Endothelial cell of umbilical vein (primary cell): ENCODE results near the gene ZBTB25. TPM values are rescaled to one million over a fixed set of nuclear protein-coding genes. Genes with fewer than 3 reads are reported as not detected.

ENCODE experiments used
- BruUV-seq: library from RNA; stranded (reverse); fragments of 400-500 nt; replicated peaks from 2 replicates; lab custom pipeline; 2021; lab: Mats Ljungman, UMichigan
- CTCF ChIA-PET: fragments of 300-600, 350-600 bp; sonication (Branson Sonifier 250); formaldehyde crosslinking; loops from one replicate; lab custom pipeline; 2021; ENCODE audit warnings: antibody characterized with exemption, inconsistent platforms; lab: Charles Lee
- POLR2A ChIA-PET: fragments of 300-600, 350-600 bp; sonication (Branson Sonifier 250); formaldehyde crosslinking; loops from one replicate; lab custom pipeline; 2021; ENCODE audit warnings: antibody characterized with exemption, inconsistent platforms; lab: Charles Lee
- DNase-seq: peaks from one replicate; pipeline ENCODE4 v3.0.0-alpha.2; 2011; ENCODE audit warnings: low read depth, low spot score
- FAIRE-seq: peaks from 2 replicates; lab custom pipeline; 2011; peaks lifted over from hg19 to GRCh38; lab: Jason Lieb, UNC
- H2AFZ ChIP-seq: 2 replicates; pipeline ENCODE4 v1.6.0; 2012; ENCODE audit warnings: low read depth, low read length, control low read depth, inconsistent platforms
- H3K27ac ChIP-seq: 2 replicates; pipeline ENCODE4 v1.5.1; 2011; ENCODE audit warnings: low read depth, mild to moderate bottlenecking, control low read depth, low read length, moderate library complexity; ENCODE audit not compliant: insufficient read depth
- H3K27me3 ChIP-seq, 2 experiments: 2 replicates each; pipeline versions ENCODE4 v1.6.0 to v1.6.1; 2011; ENCODE audit warnings: low read length in 2 of 2, mixed read lengths in 1 of 2; ENCODE audit not compliant: control insufficient read depth in 2 of 2, insufficient read depth in 2 of 2
- H3K36me3 ChIP-seq, 2 experiments: 2 replicates in 1 of 2; 3 replicates in 1 of 2; pipeline ENCODE4 v1.5.1; 2011; ENCODE audit warnings: low read length in 2 of 2, mild to moderate bottlenecking in 1 of 2, moderate library complexity in 1 of 2; ENCODE audit not compliant: control insufficient read depth in 2 of 2, insufficient read depth in 2 of 2; ENCODE audit errors: extremely low read depth in 1 of 2
- H3K4me1 ChIP-seq: 3 replicates; pipeline ENCODE4 v1.5.1; 2011; ENCODE audit warnings: mild to moderate bottlenecking, low read length; ENCODE audit not compliant: control insufficient read depth, insufficient read depth; ENCODE audit errors: extremely low read depth
- H3K4me2 ChIP-seq: 2 replicates; pipeline ENCODE4 v1.6.1; 2011; ENCODE audit warnings: low read length, control low read depth, mixed read lengths; ENCODE audit not compliant: insufficient read depth
- H3K4me3 ChIP-seq, 3 experiments: fragments of 200-600 bp in 1 of 3; sonication (generic), shearing (Covaris generic) in 1 of 3; replicated peaks in 1 of 3; 2 replicates each; pipeline ENCODE4 v1.5.1; 2011 to 2016; ENCODE audit warnings: control low read depth in 3 of 3, low read length in 3 of 3, mild to moderate bottlenecking in 2 of 3, inconsistent platforms in 1 of 3, low read depth in 1 of 3, moderate library complexity in 1 of 3; ENCODE audit not compliant: insufficient read depth in 1 of 3
- H3K79me2 ChIP-seq: 2 replicates; pipeline ENCODE4 v1.6.0; 2012; ENCODE audit warnings: low read length, inconsistent platforms; ENCODE audit not compliant: control insufficient read depth, insufficient read depth
- H3K9ac ChIP-seq: replicated peaks from 2 replicates; pipeline ENCODE3; 2011; ENCODE audit warnings: low read length, control low read depth; ENCODE audit not compliant: insufficient read depth; ENCODE audit errors: extremely low read depth
- H3K9me1 ChIP-seq: replicated peaks from 3 replicates; pipeline ENCODE4 v1.6.0; 2011; ENCODE audit warnings: mild to moderate bottlenecking, low read length; ENCODE audit not compliant: control insufficient read depth, insufficient read depth; ENCODE audit errors: extremely low read depth
- H3K9me3 ChIP-seq: replicated peaks from 2 replicates; pipeline ENCODE4 v1.5.1; 2012; ENCODE audit warnings: low read length, inconsistent platforms; ENCODE audit not compliant: control insufficient read depth, insufficient read depth
- H4K20me1 ChIP-seq: replicated peaks from 2 replicates; pipeline ENCODE3; 2011; ENCODE audit warnings: mild to moderate bottlenecking, low read length; ENCODE audit not compliant: control insufficient read depth, insufficient read depth; ENCODE audit errors: extremely low read depth
- FOS ChIP-seq: IDR thresholded peaks from 2 replicates; pipeline ENCODE4 v1.6.1; 2011; ENCODE audit warnings: mild to moderate bottlenecking, low read length, moderate library complexity, borderline replicate concordance; ENCODE audit not compliant: insufficient read depth
- JUN ChIP-seq: IDR thresholded peaks from 2 replicates; pipeline ENCODE4 v1.6.1; 2011; ENCODE audit warnings: borderline replicate concordance, low read depth; ENCODE audit not compliant: insufficient read length, insufficient read depth
- MYC ChIP-seq: IDR thresholded peaks from one replicate; pipeline ENCODE4 v1.6.1; 2011; ENCODE audit warnings: mild to moderate bottlenecking, low read depth, low read length
- POLR2A ChIP-seq: IDR thresholded peaks from 2 replicates; pipeline ENCODE4 v1.6.1; 2012; ENCODE audit warnings: low read depth, mild to moderate bottlenecking, control low read depth, low read length
- POLR2AphosphoS5 ChIP-seq: IDR thresholded peaks from 2 replicates; pipeline ENCODE4 v1.6.1; 2012; ENCODE audit warnings: low read depth, mild to moderate bottlenecking, control low read depth, low read length, moderate library complexity; ENCODE audit not compliant: insufficient read depth
- dilution Hi-C: fragments of 300-500 bp; cut with MboI; formaldehyde crosslinking; loops from one replicate; pipeline ENCODE4 v1.15.0; 2019; ENCODE audit warnings: low sequenced_read_pairs; ENCODE audit not compliant: extremely low pct_ligation_motif_present
- intact Hi-C: fragments of 100-400 bp; cut with micrococcal nuclease; formaldehyde crosslinking; loops from one replicate; pipeline ENCODE4 v1.10.0; 2022
- polyA plus RNA-seq, 4 experiments: library from polyadenylated mRNA; depleted of rRNA in 3 of 4; stranded (reverse) in 3 of 4; unstranded in 1 of 4; fragments of >200 nt; gene quantifications; 2 replicates each; pipeline versions ENCODE4 v1.2.1 to v1.2.3, GENCODE V29; 2011 to 2012; ENCODE audit warnings: missing spikeins in 1 of 4
- total RNA-seq: library from RNA; stranded (reverse); gene quantifications from 2 replicates; pipeline ENCODE4 v1.2.3, GENCODE V29; 2021
- TF ChIP-seq, protein P1 (sequence below): IDR thresholded peaks from 2 replicates; pipeline ENCODE4 v1.6.1; 2011; ENCODE audit not compliant: insufficient read depth, insufficient read length
- TF ChIP-seq, protein P2 (sequence below), 2 donors: IDR thresholded peaks; 1 replicate in 1 of 2; 2 replicates in 1 of 2; pipeline ENCODE4 v1.5.1; 2011; ENCODE audit warnings: low read length in 2 of 2, mild to moderate bottlenecking in 2 of 2, moderate library complexity in 2 of 2, control low read depth in 1 of 2, inconsistent platforms in 1 of 2, low read depth in 1 of 2; ENCODE audit not compliant: insufficient read depth in 1 of 2; ENCODE audit errors: extremely low read depth in 1 of 2

The ZBTB25 gene
- total and polyA plus RNA-seq, 2 donors (not counting 3 experiments of a cell fraction or from before 2014, with no cell fraction given), result 3.2 to 7.7 TPM

DNA sequence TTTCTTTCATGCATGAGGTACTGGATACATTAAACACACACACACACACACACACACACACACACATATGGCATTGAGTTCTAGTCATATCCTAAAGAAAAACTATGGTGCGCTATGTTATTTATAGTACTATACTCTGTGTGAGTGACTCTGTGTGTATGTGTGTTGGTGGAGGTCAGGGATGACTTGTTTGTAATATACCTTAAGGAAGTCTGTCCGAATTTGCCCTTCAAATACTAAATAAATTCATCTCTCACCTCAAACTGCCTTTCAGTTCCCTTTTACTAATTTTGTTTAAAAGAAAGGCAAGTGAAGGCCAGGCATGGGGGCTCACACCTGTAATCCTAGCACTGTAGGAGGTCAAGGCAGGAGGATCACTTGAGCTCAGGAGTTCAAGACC is 40.4 kb downstream of the ZBTB25 start:
- H3K4me3 ChIP-seq, result no peak overlapping the region
- H3K79me2 ChIP-seq, result no peaks in the 10 kb centered on the region
- no peaks in the 10 kb centered on the region for H3K9me3 ChIP-seq
- dilution Hi-C loops (no loop called here), intact Hi-C loops (no loop called here)
- H4K20me1 ChIP-seq, result no peaks in the 10 kb centered on the region
- DNase-seq (no peak), FAIRE-seq (no peak)
- POLR2A ChIA-PET, result no interaction called here
- H3K9ac ChIP-seq, result no peak overlapping the region
- no TSS peak for BruUV-seq
- H3K36me3 ChIP-seq, result no peaks in the 10 kb centered on the region
- no peaks in the 10 kb centered on the region for H3K9me1 ChIP-seq
- H2AFZ ChIP-seq, result no peak overlapping the region
- H3K4me1 ChIP-seq, result peaks cover 14% of the 10 kb centered on the region
- H3K27ac ChIP-seq, result no peak overlapping the region
- H3K27me3 ChIP-seq, result no peaks in the 10 kb centered on the region
- no peak overlapping the region for H3K4me2 ChIP-seq
- CTCF ChIA-PET, result interaction anchor here (1.1 to 3.0 kb wide), 5 partner anchors 16 to 453 kb away, joined by 3 to 11 read pairs (median 5); no protein-coding TSS in a partner anchor
- TF ChIP-seq POLR2AphosphoS5 (no peak), FOS (no peak), POLR2A (no peak), MYC (no peak), JUN (no peak)
- TF ChIP-seq, protein P1, sequence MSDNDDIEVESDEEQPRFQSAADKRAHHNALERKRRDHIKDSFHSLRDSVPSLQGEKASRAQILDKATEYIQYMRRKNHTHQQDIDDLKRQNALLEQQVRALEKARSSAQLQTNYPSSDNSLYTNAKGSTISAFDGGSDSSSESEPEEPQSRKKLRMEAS, result no peak
- TF ChIP-seq, protein P2, sequence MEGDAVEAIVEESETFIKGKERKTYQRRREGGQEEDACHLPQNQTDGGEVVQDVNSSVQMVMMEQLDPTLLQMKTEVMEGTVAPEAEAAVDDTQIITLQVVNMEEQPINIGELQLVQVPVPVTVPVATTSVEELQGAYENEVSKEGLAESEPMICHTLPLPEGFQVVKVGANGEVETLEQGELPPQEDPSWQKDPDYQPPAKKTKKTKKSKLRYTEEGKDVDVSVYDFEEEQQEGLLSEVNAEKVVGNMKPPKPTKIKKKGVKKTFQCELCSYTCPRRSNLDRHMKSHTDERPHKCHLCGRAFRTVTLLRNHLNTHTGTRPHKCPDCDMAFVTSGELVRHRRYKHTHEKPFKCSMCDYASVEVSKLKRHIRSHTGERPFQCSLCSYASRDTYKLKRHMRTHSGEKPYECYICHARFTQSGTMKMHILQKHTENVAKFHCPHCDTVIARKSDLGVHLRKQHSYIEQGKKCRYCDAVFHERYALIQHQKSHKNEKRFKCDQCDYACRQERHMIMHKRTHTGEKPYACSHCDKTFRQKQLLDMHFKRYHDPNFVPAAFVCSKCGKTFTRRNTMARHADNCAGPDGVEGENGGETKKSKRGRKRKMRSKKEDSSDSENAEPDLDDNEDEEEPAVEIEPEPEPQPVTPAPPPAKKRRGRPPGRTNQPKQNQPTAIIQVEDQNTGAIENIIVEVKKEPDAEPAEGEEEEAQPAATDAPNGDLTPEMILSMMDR (IDR thresholded peaks at IDR 0.05; ENCODE audit: extremely low read depth in 1 of 2, insufficient read depth in 1 of 2, low read depth in 1 of 2, low read length in 2 of 2), result no peak
